Measurements from ENCODE around the gene DEDD. TPM values are rescaled to one million over a fixed set of nuclear protein-coding genes. Genes with fewer than 3 reads are reported as not detected.

The DEDD gene
- total and polyA plus RNA-seq, 11 donors, result 13.8 to 38.8 (median 26.5) TPM

- intact Hi-C loops (cut with DNase I), result no loop called here
- 96 to 97% (median 97%) methylated on average over 3 of the region's 3 CpGs for WGBS, 4 donors
- no peaks in the 10 kb centered on the region for H3K9me3 ChIP-seq
- DNase-seq (no peak), ATAC-seq (no peak)
- H3K4me1 ChIP-seq, result peaks cover 0 to 63% (median 19%) of the 10 kb centered on the region in 12 donors
- peaks cover 0 to 14% (median 12%) of the 10 kb centered on the region in 9 donors for H3K36me3 ChIP-seq
- no peak for TF ChIP-seq POLR2A (IDR thresholded peaks at IDR 0.05)
- TF ChIP-seq, protein P1, sequence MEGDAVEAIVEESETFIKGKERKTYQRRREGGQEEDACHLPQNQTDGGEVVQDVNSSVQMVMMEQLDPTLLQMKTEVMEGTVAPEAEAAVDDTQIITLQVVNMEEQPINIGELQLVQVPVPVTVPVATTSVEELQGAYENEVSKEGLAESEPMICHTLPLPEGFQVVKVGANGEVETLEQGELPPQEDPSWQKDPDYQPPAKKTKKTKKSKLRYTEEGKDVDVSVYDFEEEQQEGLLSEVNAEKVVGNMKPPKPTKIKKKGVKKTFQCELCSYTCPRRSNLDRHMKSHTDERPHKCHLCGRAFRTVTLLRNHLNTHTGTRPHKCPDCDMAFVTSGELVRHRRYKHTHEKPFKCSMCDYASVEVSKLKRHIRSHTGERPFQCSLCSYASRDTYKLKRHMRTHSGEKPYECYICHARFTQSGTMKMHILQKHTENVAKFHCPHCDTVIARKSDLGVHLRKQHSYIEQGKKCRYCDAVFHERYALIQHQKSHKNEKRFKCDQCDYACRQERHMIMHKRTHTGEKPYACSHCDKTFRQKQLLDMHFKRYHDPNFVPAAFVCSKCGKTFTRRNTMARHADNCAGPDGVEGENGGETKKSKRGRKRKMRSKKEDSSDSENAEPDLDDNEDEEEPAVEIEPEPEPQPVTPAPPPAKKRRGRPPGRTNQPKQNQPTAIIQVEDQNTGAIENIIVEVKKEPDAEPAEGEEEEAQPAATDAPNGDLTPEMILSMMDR (IDR thresholded peaks at IDR 0.05), result no peak
- no peaks in the 10 kb centered on the region for H3K27me3 ChIP-seq
- H3K4me3 ChIP-seq, result no peak overlapping the region
- H3K27ac ChIP-seq, result no peak overlapping the region
These were observed 47.2 kb upstream of the DEDD start for GRCh38 chr1:161179698-161180097.

DNA sequence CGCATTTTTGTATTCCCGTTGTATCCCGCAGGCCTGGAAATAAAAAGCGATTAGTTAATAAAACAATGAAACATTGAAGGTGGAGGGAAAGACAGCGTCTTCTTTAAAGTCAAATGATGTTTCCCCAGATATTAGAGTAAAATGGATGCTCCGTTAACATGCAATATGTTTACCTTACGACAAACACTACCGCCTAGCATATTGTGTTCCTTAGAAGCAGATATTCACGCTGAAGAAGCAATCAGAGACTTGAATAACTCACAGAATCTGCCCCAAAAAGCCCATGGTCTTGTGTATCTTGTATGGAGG, 45.4 kb upstream of the DEDD start:
- H3K4me1 ChIP-seq, result peaks cover 4 to 55% (median 22%) of the 10 kb centered on the region in 12 donors
- WGBS, 4 donors, result 51 to 59% (median 56%) methylated on average over 9 of the region's 9 CpGs
- no peaks in the 10 kb centered on the region for H3K9me3 ChIP-seq
- peak overlapping the region in 11 of 12 donors; percentile 60 to 95 (median 89) for H3K27ac ChIP-seq
- no peaks in the 10 kb centered on the region for H3K27me3 ChIP-seq
- peak in 1 of 5 donors; percentile 1 for DNase-seq
- peak overlapping the region in 10 of 12 donors; percentile 67 to 96 (median 78) for H3K4me3 ChIP-seq
- intact Hi-C loops (cut with DNase I), result no loop called here
- H3K36me3 ChIP-seq, result peaks cover 0 to 32% (median 30%) of the 10 kb centered on the region in 9 donors
- TF ChIP-seq, protein P1 (IDR thresholded peaks at IDR 0.05), result no peak
- no peak for TF ChIP-seq POLR2A (IDR thresholded peaks at IDR 0.05)
- no peak for ATAC-seq

GRCh38 chr1:161177112-161177935, 44.9 kb upstream of the DEDD start, which contains the start of gene B4GALT3:
TSS of gene B4GALT3 (minus strand) at chr1:161177507. CDS start at chr1:161176060, 1,447 bp downstream.
- Histone ChIP-seq H3K4me1 (peaks cover 6 to 55% (median 28%) of the 10 kb centered on the region in 12 donors), H3K27ac (peak within 1 kb of the TSS; percentile 60 to 95 (median 89)), H3K27me3 (no peaks in the 10 kb centered on the region), H3K36me3 (peaks cover 0 to 37% (median 34%) of the 10 kb centered on the region in 9 donors), H3K4me3 (peak within 1 kb of the TSS; percentile 61 to 100 (median 78)), H3K9me3 (no peaks in the 10 kb centered on the region)
- peak; percentile 90 to 96 (median 92) for DNase-seq
- peak; percentile 91 to 97 (median 96) for ATAC-seq
- TF ChIP-seq, protein P1 (IDR thresholded peaks at IDR 0.05), result peak in 4 of 12 donors; percentile 8 to 40 (median 19)
- peak; percentile 48 to 91 for TF ChIP-seq POLR2A (IDR thresholded peaks at IDR 0.05)
- intact Hi-C loops (cut with DNase I), result no loop called here
- WGBS, 4 donors, result 3 to 5% (median 4%) methylated on average over 47 to 50 of the region's 50 CpGs

DNA sequence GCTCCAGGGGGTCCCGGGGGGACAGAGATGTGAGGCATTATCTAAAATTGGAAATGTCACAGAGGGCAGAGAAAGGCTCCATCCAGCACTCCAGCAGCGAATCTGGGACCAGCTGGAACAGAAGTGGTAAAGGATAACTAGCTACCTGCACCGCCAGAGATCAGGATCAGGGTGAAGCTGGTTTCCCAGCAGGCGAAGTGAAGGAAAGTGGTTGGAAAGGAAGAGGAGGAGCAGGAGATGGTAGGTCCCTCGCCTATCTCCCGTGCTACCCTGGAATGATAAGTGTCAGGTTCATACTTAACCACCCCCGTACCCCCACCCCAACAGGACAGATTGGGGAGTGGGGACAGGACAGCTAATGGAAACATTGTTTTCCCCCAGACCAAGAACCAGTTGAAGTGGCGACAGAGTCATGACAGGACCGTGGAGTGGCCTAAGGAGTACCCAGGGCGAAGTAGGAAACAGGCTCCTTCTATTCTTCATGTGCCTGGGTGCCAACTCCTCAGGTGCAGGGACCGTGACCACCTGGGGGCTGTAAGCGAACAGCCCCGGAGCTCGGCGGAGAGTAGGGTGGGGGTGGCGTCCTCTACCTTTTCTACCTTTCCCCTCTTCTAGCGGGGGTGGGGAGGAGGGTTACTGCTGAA, 44.1 kb upstream of the DEDD start:
- H3K4me3 ChIP-seq, result peak overlapping the region; percentile 61 to 100 (median 78)
- no peaks in the 10 kb centered on the region for H3K27me3 ChIP-seq
- intact Hi-C loops (cut with DNase I), result no loop called here
- DNase-seq (peak in 1 of 5 donors; percentile 20), ATAC-seq (peak; percentile 1 to 11 (median 3))
- peaks cover 6 to 52% (median 29%) of the 10 kb centered on the region in 12 donors for H3K4me1 ChIP-seq
- WGBS, 4 donors, result 15 to 21% (median 17%) methylated on average over 17 of the region's 17 CpGs
- H3K27ac ChIP-seq, result peak overlapping the region; percentile 60 to 95 (median 89)
- peaks cover 0 to 45% (median 41%) of the 10 kb centered on the region in 9 donors for H3K36me3 ChIP-seq
- H3K9me3 ChIP-seq, result no peaks in the 10 kb centered on the region
- TF ChIP-seq POLR2A (IDR thresholded peaks at IDR 0.05), result no peak
- TF ChIP-seq, protein P1 (IDR thresholded peaks at IDR 0.05), result no peak

All from heart left ventricle (tissue), 16 donors.